HG02571 (cell line): Measurements from ENCODE around the gene PTPN9.
"Not testable (repeated sequence)": the region's sequence is repeated elsewhere in the genome, so short reads cannot be mapped to it uniquely, and the experiment has no call there.

ENCODE experiments used
- ATAC-seq: cut with Tn5 transposase; IDR thresholded peaks from one replicate; pipeline ENCODE4 v1.9.1; 2021; ENCODE audit warnings: mild to moderate bottlenecking, moderate library complexity; ENCODE audit not compliant: unreplicated experiment

The PTPN9 gene

GRCh38 chr15:75583701-75584100 lies 4.6 kb upstream of the PTPN9 start:
- ATAC-seq = no peak

GRCh38 chr15:75582943-75583342 lies 3.8 kb upstream of the PTPN9 start:
- not testable (repeated sequence) for ATAC-seq

GRCh38 chr15:75578173-75578947 lies 755 bp downstream of the PTPN9 start:
- peak; percentile 48 for ATAC-seq

GRCh38 chr15:75577401-75578172 lies 1.5 kb downstream of the PTPN9 start:
- no peak for ATAC-seq

GRCh38 chr15:75573648-75574384 lies 5.3 kb downstream of the PTPN9 start:
- no peak for ATAC-seq

GRCh38 chr15:75570126-75570845 lies 8.8 kb downstream of the PTPN9 start:
- ATAC-seq = no peak

GRCh38 chr15:75565062-75565970 lies 13.8 kb downstream of the PTPN9 start:
- ATAC-seq = no peak

- no peak for ATAC-seq
Observed at GRCh38 chr15:75561888-75562287, 17.2 kb downstream of the PTPN9 start.

GRCh38 chr15:75559360-75559759 lies 19.8 kb downstream of the PTPN9 start:
- not testable (repeated sequence) for ATAC-seq

- ATAC-seq = not testable (repeated sequence)
Observed at GRCh38 chr15:75558955-75559354, 20.2 kb downstream of the PTPN9 start.

- ATAC-seq = no peak
Observed at GRCh38 chr15:75554717-75555116, 24.4 kb downstream of the PTPN9 start.

- ATAC-seq = no peak
Observed at GRCh38 chr15:75553659-75554058, 25.5 kb downstream of the PTPN9 start.

- ATAC-seq = no peak
Observed at GRCh38 chr15:75551091-75551490, 28.0 kb downstream of the PTPN9 start.

- no peak for ATAC-seq
Observed at GRCh38 chr15:75545064-75545463, 34.1 kb downstream of the PTPN9 start.

- no peak for ATAC-seq
Observed at GRCh38 chr15:75544359-75544758, 34.8 kb downstream of the PTPN9 start.

GRCh38 chr15:75542949-75543545 lies 36.1 kb downstream of the PTPN9 start:
- not testable (repeated sequence) for ATAC-seq

GRCh38 chr15:75542386-75542797 lies 36.7 kb downstream of the PTPN9 start:
- ATAC-seq = no peak

GRCh38 chr15:75538376-75538775 lies 40.7 kb downstream of the PTPN9 start:
- no peak for ATAC-seq

- no peak for ATAC-seq
Observed at GRCh38 chr15:75533945-75534344, 45.2 kb downstream of the PTPN9 start.
